WERI-Rb-1 (cell line): ENCODE data around the gene DCAF11.

Source experiments
- DNase-seq: peaks from one replicate; pipeline ENCODE4 v3.0.0-alpha.2; 2020
- H3K27ac ChIP-seq: fragments of 250-450 bp; sonication (Bioruptor Pico); 2 replicates; pipeline ENCODE4 v1.5.1; 2020; ENCODE audit warnings: mild to moderate bottlenecking, moderate library complexity
- H3K27me3 ChIP-seq: fragments of 250-450 bp; sonication (Bioruptor Pico); 2 replicates; pipeline ENCODE4 v1.5.1; 2021; ENCODE audit warnings: mild to moderate bottlenecking, low read depth, moderate library complexity; ENCODE audit not compliant: insufficient read depth, severe bottlenecking
- H3K36me3 ChIP-seq: fragments of 250-450 bp; sonication (Bioruptor Pico); 2 replicates; pipeline ENCODE4 v1.5.1; 2020; ENCODE audit warnings: mild to moderate bottlenecking, moderate library complexity
- H3K4me3 ChIP-seq: 2 replicates; pipeline ENCODE4 v1.5.1; 2011; ENCODE audit warnings: low read depth, mild to moderate bottlenecking, control low read depth, low read length
- H3K9me3 ChIP-seq: fragments of 250-450 bp; sonication (Bioruptor Pico); 2 replicates; pipeline ENCODE4 v1.5.1; 2021; ENCODE audit warnings: mild to moderate bottlenecking, moderate library complexity; ENCODE audit not compliant: severe bottlenecking
- CTCF ChIP-seq: IDR thresholded peaks from 2 replicates; pipeline ENCODE4 v1.5.1; 2011; ENCODE audit warnings: low read depth, mild to moderate bottlenecking, control low read depth, inconsistent platforms, low read length

DCAF11 gene

GRCh38 chr14:24130717-24131548, 16.4 kb downstream of the DCAF11 start:
- no peak for DNase-seq
- no peak overlapping the region for H3K27ac ChIP-seq

GRCh38 chr14:24131549-24131966, 17.0 kb downstream of the DCAF11 start:
- no peaks in the 10 kb centered on the region for H3K9me3 ChIP-seq
- no peaks in the 10 kb centered on the region for H3K27me3 ChIP-seq
- no peak for TF ChIP-seq CTCF
- H3K27ac ChIP-seq: no peak overlapping the region
- H3K4me3 ChIP-seq: no peak overlapping the region
- no peaks in the 10 kb centered on the region for H3K36me3 ChIP-seq
- no peak for DNase-seq

More at GRCh38 chr14:24130717-24131548, 16.4 kb downstream of the DCAF11 start:
- Histone ChIP-seq H3K9me3 (no peaks in the 10 kb centered on the region), H3K36me3 (no peaks in the 10 kb centered on the region), H3K4me3 (no peak overlapping the region), H3K27me3 (no peaks in the 10 kb centered on the region)
- no peak for TF ChIP-seq CTCF

GRCh38 chr14:24132061-24132685, 17.6 kb downstream of the DCAF11 start:
- no peak for TF ChIP-seq CTCF
- Histone ChIP-seq H3K27me3 (no peaks in the 10 kb centered on the region), H3K36me3 (no peaks in the 10 kb centered on the region), H3K4me3 (no peak overlapping the region), H3K9me3 (no peaks in the 10 kb centered on the region), H3K27ac (no peak overlapping the region)
- no peak for DNase-seq

GRCh38 chr14:24132976-24133375, 18.4 kb downstream of the DCAF11 start:
- no peak for TF ChIP-seq CTCF
- no peaks in the 10 kb centered on the region for H3K27me3 ChIP-seq
- DNase-seq: no peak
- H3K4me3 ChIP-seq: no peak overlapping the region
- no peaks in the 10 kb centered on the region for H3K9me3 ChIP-seq
- no peak overlapping the region for H3K27ac ChIP-seq
- H3K36me3 ChIP-seq: peaks cover 6% of the 10 kb centered on the region

GRCh38 chr14:24133735-24134134, 19.2 kb downstream of the DCAF11 start:
- Histone ChIP-seq H3K9me3 (no peaks in the 10 kb centered on the region), H3K4me3 (no peak overlapping the region), H3K27me3 (no peaks in the 10 kb centered on the region), H3K27ac (no peak overlapping the region), H3K36me3 (peaks cover 14% of the 10 kb centered on the region)
- TF ChIP-seq CTCF: no peak
- no peak for DNase-seq
